ENCODE data around the gene MSRB1.
A peak's percentile ranks its signal among the peaks of the same experiment; 100 is the strongest.
"Not testable (repeated sequence)": the region's sequence is repeated elsewhere in the genome, so short reads cannot be mapped to it uniquely, and the experiment has no call there.

The MSRB1 gene

GRCh38 chr16:1938316-1938715 lies 4.7 kb downstream of the MSRB1 start:
- no peak for DNase-seq

GRCh38 chr16:1936945-1937479 lies 6.0 kb downstream of the MSRB1 start:
- no peak for DNase-seq

- DNase-seq = no peak
These were observed 9.8 kb downstream of the MSRB1 start for GRCh38 chr16:1933097-1933661.

- DNase-seq = no peak
These were observed 10.7 kb downstream of the MSRB1 start for GRCh38 chr16:1932050-1933028.

- DNase-seq = no peak
These were observed 12.7 kb downstream of the MSRB1 start for GRCh38 chr16:1930338-1930720.

GRCh38 chr16:1929578-1930337 lies 13.2 kb downstream of the MSRB1 start:
- DNase-seq = peak; percentile 93

GRCh38 chr16:1929105-1929504 lies 13.9 kb downstream of the MSRB1 start:
- peak; percentile 35 for DNase-seq

GRCh38 chr16:1926271-1926670 lies 16.7 kb downstream of the MSRB1 start:
- no peak for DNase-seq

- no peak for DNase-seq
These were observed 18.9 kb downstream of the MSRB1 start for GRCh38 chr16:1924095-1924494.

GRCh38 chr16:1923299-1924034 lies 19.5 kb downstream of the MSRB1 start:
- peak; percentile 38 for DNase-seq

- DNase-seq = no peak
These were observed 20.6 kb downstream of the MSRB1 start for GRCh38 chr16:1922357-1922756.

GRCh38 chr16:1920727-1921171 lies 22.2 kb downstream of the MSRB1 start:
- peak; percentile 24 for DNase-seq

GRCh38 chr16:1920122-1920521 lies 22.9 kb downstream of the MSRB1 start:
- not testable (repeated sequence) for DNase-seq

GRCh38 chr16:1919327-1919998 lies 23.5 kb downstream of the MSRB1 start:
- DNase-seq = no peak

- DNase-seq = no peak
These were observed 24.4 kb downstream of the MSRB1 start, which contains the start of gene HS3ST6 for GRCh38 chr16:1918351-1919326. HS3ST6 (minus strand) TSS chr16:1918415; CDS start chr16:1918323, 92 bp downstream.

- no peak for DNase-seq
These were observed 25.2 kb downstream of the MSRB1 start for GRCh38 chr16:1917665-1918350.

GRCh38 chr16:1917056-1917664 lies 25.8 kb downstream of the MSRB1 start:
- DNase-seq = no peak

- DNase-seq = no peak
These were observed 26.4 kb downstream of the MSRB1 start for GRCh38 chr16:1916640-1916990.

All from CD4-positive, alpha-beta T cell treated with Interleukin-6 for 4 hours (primary cell).